Ovary (tissue), 9 donors: ENCODE data around the gene ZNF790. TPM values are rescaled to one million over a fixed set of nuclear protein-coding genes. Genes with fewer than 3 reads are reported as not detected.

ENCODE experiments used
- DNase-seq, 5 donors: peaks; one replicate each; pipeline ENCODE4 v3.0.0-alpha.2; 2019 to 2020
- H3K27ac ChIP-seq, 2 donors: fragments of 200-600 bp; one replicate each; pipeline versions ENCODE4 v1.5.1 to v1.8.0; 2019 to 2022
- H3K27me3 ChIP-seq: fragments of 200-600 bp; one replicate; pipeline ENCODE4 v1.8.0; 2022
- H3K36me3 ChIP-seq: fragments of 200-600 bp; sonication (generic); one replicate; pipeline ENCODE4 v1.5.1; 2019
- H3K4me1 ChIP-seq: one replicate; pipeline ENCODE4 v1.8.1; 2013; ENCODE audit warnings: mild to moderate bottlenecking, moderate library complexity; ENCODE audit not compliant: insufficient read depth
- H3K4me3 ChIP-seq: fragments of 200-600 bp; sonication (generic); one replicate; pipeline ENCODE4 v1.5.1; 2017
- H3K9me3 ChIP-seq, 2 donors: fragments of 200-600 bp in 1 of 2; sonication (generic) in 1 of 2; one replicate each; pipeline versions ENCODE4 v1.5.1 to v1.8.1; 2013 to 2019; ENCODE audit warnings: mild to moderate bottlenecking in 1 of 2, moderate library complexity in 1 of 2
- CTCF ChIP-seq, 3 donors: fragments of 450-650 bp in 2 of 3; fragments of 200-600 bp in 1 of 3; IDR thresholded peaks; one replicate each; pipeline versions ENCODE4 v1.5.1 to v1.8.0; 2016 to 2022; ENCODE audit warnings: antibody characterized with exemption in 3 of 3, mild to moderate bottlenecking in 1 of 3
- EP300 ChIP-seq: sonication (generic); formaldehyde crosslinking; IDR thresholded peaks from one replicate; pipeline ENCODE4 v1.6.1; 2017; ENCODE audit warnings: antibody characterized with exemption
- POLR2A ChIP-seq: fragments of 450-650 bp; IDR thresholded peaks from one replicate; pipeline ENCODE4 v1.6.1; 2017; ENCODE audit warnings: antibody characterized with exemption, mild to moderate bottlenecking, moderate library complexity
- WGBS, 3 donors: extraction: QIAGEN DNeasy Blood & Tissue Kit in 1 of 3; methylation state at CpG; one replicate each; pipeline versions ENCODE4 v1.1.5 to v1.1.7; 2013 to 2017; 5-methylcytosine and 5-hydroxymethylcytosine counted together
- intact Hi-C, 4 donors: fragments of 100-400 bp; cut with DNase I; formaldehyde crosslinking; loops; one replicate each; pipeline versions ENCODE4 v1.11.0 to v1.15.1; 2022 to 2023
- polyA plus RNA-seq, 2 donors: library from polyadenylated mRNA; stranded (reverse); fragments of 200-250 nt in 1 of 2; fragments of 350-450 nt in 1 of 2; fragmentation: Illumina TruSeq in 1 of 2; extraction: RNeasy Lipid Tissue Mini Kit (QIAGEN cat#74804) in 1 of 2; gene quantifications; one replicate each; pipeline ENCODE4 v1.2.3, GENCODE V29; 2013 to 2014
- total RNA-seq, 7 donors: library from RNA; depleted of rRNA in 2 of 7; stranded (reverse); fragments of >200 nt in 2 of 7; fragmentation: NEBNext Ultra II Directional in 3 of 7; extraction: Animal tissue kit (Norgen Biotek cat#: 25700) in 3 of 7; gene quantifications; one replicate each; pipeline versions ENCODE4 v1.1.0 to v1.2.4, GENCODE V29; 2016 to 2023
- donor health status: DM: no; HTN: no; CAD: no; lungs with moderate emphysema.
- donor health status: DM: no; HTN: no; CAD: no.
- donor health status: Bipolar disorder and iron deficiency.
- donor health status: DM: yes; HTN: yes; CAD: no.
- donor health status: DM: no; HTN: no; CAD: no.
- donor health status: DM: yes; HTN: yes; CAD: no.

Gene ZNF790
- total and polyA plus RNA-seq, 9 donors = 3.5 to 11.8 (median 8.1) TPM

- Histone ChIP-seq H3K4me3 (no peak overlapping the region), H3K9me3 (no peaks in the 10 kb centered on the region), H3K4me1 (no peaks in the 10 kb centered on the region), H3K27me3 (no peaks in the 10 kb centered on the region), H3K36me3 (no peaks in the 10 kb centered on the region), H3K27ac (peak overlapping the region in 1 of 2 donors; percentile 19)
- intact Hi-C loops = no loop called here
- WGBS, 3 donors = 8 to 16% (median 12%) methylated on average over 37 to 38 of the region's 38 CpGs
- TF ChIP-seq POLR2A = no peak
- TF ChIP-seq EP300 = no peak
- no peak for TF ChIP-seq CTCF (IDR thresholded peaks at IDR 0.05)
- peak in 3 of 5 donors; percentile 21 to 64 (median 50) for DNase-seq
Measured at GRCh38 chr19:36775768-36776167, 62.4 kb downstream of the ZNF790 start.

GRCh38 chr19:36773223-36773579, 65.0 kb downstream of the ZNF790 start:
- Histone ChIP-seq H3K9me3 (peaks cover 0 to 12% of the 10 kb centered on the region in 2 donors), H3K27me3 (no peaks in the 10 kb centered on the region), H3K4me3 (peak overlapping the region; percentile 81), H3K4me1 (no peaks in the 10 kb centered on the region), H3K36me3 (no peaks in the 10 kb centered on the region), H3K27ac (no peak overlapping the region)
- intact Hi-C loops = loop anchor here in 1 of 4 donors (2.0 kb wide), 1 partner anchor 24 kb away; no protein-coding TSS in a partner anchor
- DNase-seq = no peak
- no peak for TF ChIP-seq POLR2A
- TF ChIP-seq EP300 = no peak
- no peak for TF ChIP-seq CTCF (IDR thresholded peaks at IDR 0.05)
- 2 to 4% (median 3%) methylated on average over 15 of the region's 15 CpGs for WGBS, 3 donors

- no peaks in the 10 kb centered on the region for H3K27me3 ChIP-seq
- no peaks in the 10 kb centered on the region for H3K36me3 ChIP-seq
- H3K9me3 ChIP-seq = peaks cover 0 to 12% of the 10 kb centered on the region in 2 donors
- TF ChIP-seq POLR2A = no peak
- TF ChIP-seq CTCF (IDR thresholded peaks at IDR 0.05) = no peak
- TF ChIP-seq EP300 = no peak
- intact Hi-C loops = loop anchor here in 1 of 4 donors (2.0 kb wide), 1 partner anchor 24 kb away; no protein-coding TSS in a partner anchor
- H3K4me3 ChIP-seq = peak within 1 kb of the TSS; percentile 81
- peak within 1 kb of the TSS; percentile 39 to 78 for H3K27ac ChIP-seq
- no peaks in the 10 kb centered on the region for H3K4me1 ChIP-seq
- DNase-seq = peak; percentile 95 to 98 (median 95)
- 0% methylated on average over 57 of the region's 57 CpGs for WGBS, 3 donors
Measured at GRCh38 chr19:36772311-36773222, 65.6 kb downstream of the ZNF790 start, which contains the start of gene ZNF850. TSS of gene ZNF850 (minus strand) at chr19:36772807. CDS start at chr19:36762606, 10,201 bp downstream.

- 1% methylated on average over 29 of the region's 29 CpGs for WGBS, 3 donors
- Histone ChIP-seq H3K36me3 (no peaks in the 10 kb centered on the region), H3K9me3 (peaks cover 0 to 17% of the 10 kb centered on the region in 2 donors), H3K27me3 (no peaks in the 10 kb centered on the region), H3K4me3 (peak overlapping the region; percentile 81), H3K4me1 (no peaks in the 10 kb centered on the region), H3K27ac (peak overlapping the region; percentile 39 to 78)
- peak; percentile 87 to 90 (median 89) for DNase-seq
- intact Hi-C loops = loop anchor here in 1 of 4 donors (2.0 kb wide), 1 partner anchor 25 kb away; no protein-coding TSS in a partner anchor
- TF ChIP-seq CTCF (IDR thresholded peaks at IDR 0.05) = no peak
- TF ChIP-seq EP300 = no peak
- no peak for TF ChIP-seq POLR2A
Measured at GRCh38 chr19:36771261-36772231, 66.6 kb downstream of the ZNF790 start.
